GM12874 (cell line): ENCODE data around the gene OGDH.
A peak's percentile ranks its signal among the peaks of the same experiment; 100 is the strongest.

ENCODE experiments used
- CTCF ChIP-seq: IDR thresholded peaks from 2 replicates; pipeline ENCODE4 v1.5.1; 2011; ENCODE audit warnings: low read depth, mild to moderate bottlenecking, control low read depth, low read length, moderate library complexity; ENCODE audit not compliant: insufficient read depth

Gene OGDH

GRCh38 chr7:44583146-44583865 lies 23.1 kb upstream of the OGDH start:
- no peak for TF ChIP-seq CTCF

GRCh38 chr7:44587843-44588711 lies 18.4 kb upstream of the OGDH start:
- TF ChIP-seq CTCF: peak; percentile 46; the same call in 1 of the 2 replicates

GRCh38 chr7:44590910-44591309 lies 15.5 kb upstream of the OGDH start:
- no peak for TF ChIP-seq CTCF

GRCh38 chr7:44595934-44596635 lies 10.3 kb upstream of the OGDH start:
- TF ChIP-seq CTCF: no peak

- no peak for TF ChIP-seq CTCF
Measured at GRCh38 chr7:44599222-44599621, 7.2 kb upstream of the OGDH start.

- TF ChIP-seq CTCF: no peak
Measured at GRCh38 chr7:44602576-44602910, 3.9 kb upstream of the OGDH start.

GRCh38 chr7:44603193-44603592 lies 3.2 kb upstream of the OGDH start:
- TF ChIP-seq CTCF: no peak
